K562 (cell line): ENCODE data around the gene MGA. TPM values are rescaled to one million over a fixed set of nuclear protein-coding genes. Genes with fewer than 3 reads are reported as not detected.

Experiments
- ATAC-seq: fragments of 200-7000 bp; cut with Tn5 transposase; 3 replicates; pipeline ENCODE4 v1.9.1; 2020; ENCODE audit warnings: moderate library complexity
- BruUV-seq: library from RNA; stranded (reverse); fragments of 400-500 nt; replicated peaks from 2 replicates; lab custom pipeline; 2021; lab: Mats Ljungman, UMichigan
- CTCF ChIA-PET: fragments of 300-600 bp; formaldehyde crosslinking; extraction: SDS; loops from one replicate; lab custom pipeline; 2021; ENCODE audit warnings: low intra/inter-chr PET ratio; lab: Yijun Ruan, JAX
- POLR2A ChIA-PET: fragments of 300-600, 350-650 bp; sonication (Branson Sonifier 250); formaldehyde crosslinking; extraction: SDS; loops from one replicate; lab custom pipeline; 2021; ENCODE audit warnings: antibody characterized with exemption, inconsistent platforms; lab: Yijun Ruan, JAX
- DNase-seq, 4 experiments: peaks; one replicate each; pipeline versions ENCODE4 v3.0.0 to v3.0.0-alpha.2; 2011 to 2018; ENCODE audit warnings: low spot score in 3 of 4, mixed read lengths in 3 of 4; ENCODE audit errors: extremely low read depth in 1 of 4
- FAIRE-seq: peaks from 2 replicates; lab custom pipeline; 2011; peaks lifted over from hg19 to GRCh38; lab: Jason Lieb, UNC
- H2AFZ ChIP-seq: 2 replicates; pipeline ENCODE4 v1.6.0; 2011; ENCODE audit warnings: low read depth, low read length, control low read depth, inconsistent platforms
- H3K27ac ChIP-seq: fragments of 200-600 bp; 3 replicates; pipeline ENCODE4 v1.8.0; 2011; ENCODE audit warnings: low read depth, mild to moderate bottlenecking, control low read depth, inconsistent platforms, low read length, moderate library complexity, mixed read lengths; ENCODE audit errors: extremely low read depth
- H3K27me3 ChIP-seq, 2 experiments: fragments of 300-600 bp in 1 of 2; 2 replicates in 1 of 2; 3 replicates in 1 of 2; pipeline versions ENCODE4 v1.6.0 to v1.8.0; 2011; ENCODE audit warnings: inconsistent platforms in 2 of 2, low read length in 2 of 2, mild to moderate bottlenecking in 1 of 2, mixed read lengths in 1 of 2, moderate library complexity in 1 of 2; ENCODE audit not compliant: control insufficient read depth in 2 of 2, insufficient read depth in 2 of 2
- H3K36me3 ChIP-seq: fragments of 300-600 bp; 3 replicates; pipeline ENCODE4 v1.8.0; 2011; ENCODE audit warnings: mild to moderate bottlenecking, low read length, inconsistent platforms; ENCODE audit not compliant: control insufficient read depth, insufficient read depth
- H3K4me1 ChIP-seq, 2 experiments: fragments of 200-600 bp in 1 of 2; replicated peaks in 1 of 2; 2 replicates in 1 of 2; 3 replicates in 1 of 2; pipeline versions ENCODE4 v1.5.1 to v1.8.0; 2011; ENCODE audit warnings: inconsistent platforms in 2 of 2, low read length in 2 of 2, mild to moderate bottlenecking in 1 of 2, mixed read lengths in 1 of 2, moderate library complexity in 1 of 2; ENCODE audit not compliant: control insufficient read depth in 2 of 2, insufficient read depth in 2 of 2
- H3K4me2 ChIP-seq: 2 replicates; pipeline ENCODE4 v1.6.1; 2011; ENCODE audit warnings: low read length, control low read depth, inconsistent platforms, mixed read lengths; ENCODE audit not compliant: insufficient read depth
- H3K4me3 ChIP-seq: fragments of 200-600 bp; sonication (generic), shearing (Covaris generic); 2 replicates; pipeline ENCODE4 v1.5.1; 2016; ENCODE audit warnings: control low read depth, inconsistent platforms
- H3K79me2 ChIP-seq: fragments of 200-600 bp; 3 replicates; pipeline ENCODE4 v1.8.0; 2011; ENCODE audit warnings: low read length, inconsistent platforms; ENCODE audit not compliant: control insufficient read depth, insufficient read depth
- H3K9ac ChIP-seq, 2 experiments: 2 replicates each; pipeline versions ENCODE4 v1.6.0 to v1.6.1; 2011; ENCODE audit warnings: low read depth in 2 of 2, low read length in 2 of 2, control low read depth in 1 of 2, inconsistent platforms in 1 of 2, mild to moderate bottlenecking in 1 of 2, mixed read lengths in 1 of 2; ENCODE audit not compliant: insufficient read depth in 1 of 2
- H3K9me1 ChIP-seq: one replicate; pipeline ENCODE4 v1.6.0; 2011; ENCODE audit warnings: inconsistent platforms, mild to moderate bottlenecking, low read length, moderate library complexity; ENCODE audit not compliant: control insufficient read depth, insufficient read depth
- H3K9me3 ChIP-seq: replicated peaks from 2 replicates; pipeline ENCODE4 v1.5.1; 2011; ENCODE audit warnings: low read depth, low read length, inconsistent platforms; ENCODE audit not compliant: control insufficient read depth, insufficient read depth
- H4K20me1 ChIP-seq: replicated peaks from 2 replicates; pipeline ENCODE4 v1.6.1; 2011; ENCODE audit warnings: low read length, inconsistent platforms, mixed read lengths; ENCODE audit not compliant: control insufficient read depth, insufficient read depth
- ARHGAP35 ChIP-seq: fragments of 450-650 bp; IDR thresholded peaks from 2 replicates; pipeline ENCODE4 v1.6.1; 2018; ENCODE audit not compliant: partially characterized antibody
- ARID1B ChIP-seq: fragments of 450-650 bp; IDR thresholded peaks from 2 replicates; pipeline ENCODE4 v1.6.1; 2016; ENCODE audit warnings: antibody characterized with exemption, mild to moderate bottlenecking, inconsistent platforms
- BHLHE40 ChIP-seq: IDR thresholded peaks from 2 replicates; pipeline ENCODE4 v1.6.1; 2011; ENCODE audit warnings: low read length, improper control_type of control experiment
- CBFA2T2 ChIP-seq: fragments of 450-650 bp; conservative IDR thresholded peaks from 2 replicates; pipeline ENCODE4 v1.6.1; 2017; ENCODE audit warnings: mild to moderate bottlenecking
- CBFA2T3 ChIP-seq: fragments of 450-650 bp; IDR thresholded peaks from 2 replicates; pipeline ENCODE4 v1.6.1; 2017
- DPF2 ChIP-seq: fragments of 450-650 bp; IDR thresholded peaks from 2 replicates; pipeline ENCODE4 v1.6.1; 2016
- FOSL1 ChIP-seq: fragments of 200-800 bp; sonication (Bioruptor generic); conservative IDR thresholded peaks from 2 replicates; pipeline ENCODE4 v1.6.1; 2016; ENCODE audit warnings: missing genetic modification characterization, missing compliant biosample characterization
- HDAC1 ChIP-seq, 2 experiments: fragments of 450-650 bp; IDR thresholded peaks; 2 replicates each; pipeline ENCODE4 v1.6.1; 2016 to 2017; ENCODE audit warnings: inconsistent platforms in 1 of 2, mild to moderate bottlenecking in 1 of 2, moderate library complexity in 1 of 2
- HNRNPL ChIP-seq: fragments of 200-400 bp; formaldehyde crosslinking; IDR thresholded peaks from 2 replicates; pipeline ENCODE4 v1.6.1; 2017; ENCODE audit warnings: low read depth, mild to moderate bottlenecking, low read length
- HNRNPUL1 ChIP-seq: fragments of 200-400 bp; formaldehyde crosslinking; IDR thresholded peaks from 2 replicates; pipeline ENCODE4 v1.6.1; 2017; ENCODE audit warnings: low read length
- MTA1 ChIP-seq: fragments of 450-650 bp; IDR thresholded peaks from 2 replicates; pipeline ENCODE4 v1.6.1; 2017; ENCODE audit warnings: borderline replicate concordance
- PHF21A ChIP-seq: fragments of 450-650 bp; IDR thresholded peaks from 2 replicates; pipeline ENCODE4 v1.6.1; 2017; ENCODE audit warnings: low read depth, borderline replicate concordance
- POLR2AphosphoS5 ChIP-seq: IDR thresholded peaks from 2 replicates; pipeline ENCODE4 v1.6.1; 2011; ENCODE audit warnings: mild to moderate bottlenecking, low read depth, low read length, moderate library complexity; ENCODE audit not compliant: control insufficient read depth, insufficient read depth
- POU5F1 ChIP-seq: fragments of 150-350 bp; IDR thresholded peaks from 2 replicates; pipeline ENCODE4 v1.6.1; 2014; ENCODE audit warnings: borderline replicate concordance, low read length, low read depth, mild to moderate bottlenecking; ENCODE audit not compliant: partially characterized antibody
- PTTG1 ChIP-seq: fragments of 450-650 bp; IDR thresholded peaks from 2 replicates; pipeline ENCODE4 v1.6.1; 2016; ENCODE audit warnings: low read depth, mild to moderate bottlenecking, missing genetic modification characterization, missing compliant biosample characterization
- SETDB1 ChIP-seq: IDR thresholded peaks from one replicate; pipeline ENCODE4 v1.6.1; 2012; ENCODE audit warnings: low read length, control low read depth, inconsistent platforms
- SLC30A9 ChIP-seq: fragments of 250-450 bp; sonication (Bioruptor Pico); IDR thresholded peaks from 2 replicates; pipeline ENCODE4 v1.8.0; 2022; ENCODE audit warnings: mild to moderate bottlenecking, moderate library complexity
- SMARCA4 ChIP-seq: fragments of 450-650 bp; IDR thresholded peaks from 2 replicates; pipeline ENCODE4 v1.6.1; 2016
- SMARCA5 ChIP-seq: fragments of 450-650 bp; IDR thresholded peaks from 2 replicates; pipeline ENCODE4 v1.6.1; 2016
- TRIM28 ChIP-seq: fragments of 450-650 bp; IDR thresholded peaks from 2 replicates; pipeline ENCODE4 v1.6.1; 2017
- ZFX ChIP-seq: sonication (generic); formaldehyde crosslinking; IDR thresholded peaks from 2 replicates; pipeline ENCODE4 v1.8.0; 2022; ENCODE audit warnings: mild to moderate bottlenecking, missing genetic modification reagents, moderate library complexity
- ZNF384 ChIP-seq: IDR thresholded peaks from 2 replicates; pipeline ENCODE4 v1.6.1; 2012; ENCODE audit warnings: low read depth, low read length, improper control_type of control experiment
- WGBS: fragments of 100-300 bp; shearing (Covaris generic); methylation state at CpG from one replicate; pipeline ENCODE4 v1.1.6; 2016; ENCODE audit warnings: low coverage, mixed read lengths; ENCODE audit not compliant: insufficient coverage; ENCODE audit errors: missing lambda C conversion rate; 5-methylcytosine and 5-hydroxymethylcytosine counted together
- in situ Hi-C: fragments of 300-500 bp; cut with MboI; formaldehyde crosslinking; loops from 4 replicates; pipeline ENCODE4 v1.15.0; 2018; ENCODE audit warnings: inconsistent platforms, mixed read lengths
- intact Hi-C: fragments of 100-400 bp; cut with micrococcal nuclease; formaldehyde crosslinking; loops from 2 replicates; pipeline ENCODE4 v1.14.2; 2022
- polyA plus RNA-seq, 8 experiments: library from polyadenylated mRNA; depleted of rRNA in 4 of 8; stranded (reverse) in 5 of 8; unstranded in 3 of 8; fragments of >200 nt; fragmentation: Nextera tagmentation in 2 of 8; fragmentation: Illumina TruSeq in 1 of 8; extraction: Ambion mirVana in 2 of 8; extraction: Trizol in 1 of 8; gene quantifications; 2 replicates each; pipeline versions ENCODE4 v1.2.1 to v1.2.3, GENCODE V29; 2011 to 2014; ENCODE audit warnings: inconsistent platforms in 1 of 8, missing spikeins in 1 of 8
- total RNA-seq, 7 experiments: library from RNA; depleted of rRNA in 6 of 7; stranded (reverse); fragments of >200 nt in 6 of 7; fragmentation: Illumina TruSeq in 2 of 7; extraction: Trizol in 2 of 7; gene quantifications; 2 replicates each; pipeline versions ENCODE4 v1.2.1 to v1.2.3, GENCODE V29; 2011 to 2021; ENCODE audit warnings: low replicate concordance in 1 of 7
- TF ChIP-seq, protein P1 (sequence below): fragments of 450-650 bp; IDR thresholded peaks from 2 replicates; pipeline ENCODE4 v1.6.1; 2017; ENCODE audit warnings: antibody characterized with exemption

Gene MGA
- total and polyA plus RNA-seq, 9 of the 15 experiments (the other 6 are each of a cell fraction or from before 2014, with no cell fraction given): 4.7 to 56.1 (median 21.1) TPM

DNA sequence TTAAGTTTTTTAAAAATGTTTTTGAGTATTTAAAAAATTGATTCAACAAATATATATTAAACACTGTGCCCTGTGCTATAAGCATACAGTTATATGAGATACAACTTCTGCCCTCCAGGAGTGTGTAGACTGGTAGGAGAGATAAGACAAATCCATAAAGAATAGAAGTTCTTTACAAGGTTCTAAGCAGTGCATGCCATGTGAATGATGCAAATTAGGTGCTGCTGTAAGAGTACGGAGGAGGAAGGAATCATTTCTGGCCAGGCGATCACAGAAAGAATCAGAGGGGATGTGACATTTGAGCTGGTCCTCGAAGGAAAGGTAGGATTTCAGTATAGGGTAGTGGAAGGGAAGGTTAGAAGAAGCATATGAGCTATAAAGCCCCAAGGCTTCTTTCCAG, 128.1 kb downstream of the MGA start (continued):
- TF ChIP-seq ARHGAP35: no peak
- TF ChIP-seq, all 486 proteins: peak for 0

DNA sequence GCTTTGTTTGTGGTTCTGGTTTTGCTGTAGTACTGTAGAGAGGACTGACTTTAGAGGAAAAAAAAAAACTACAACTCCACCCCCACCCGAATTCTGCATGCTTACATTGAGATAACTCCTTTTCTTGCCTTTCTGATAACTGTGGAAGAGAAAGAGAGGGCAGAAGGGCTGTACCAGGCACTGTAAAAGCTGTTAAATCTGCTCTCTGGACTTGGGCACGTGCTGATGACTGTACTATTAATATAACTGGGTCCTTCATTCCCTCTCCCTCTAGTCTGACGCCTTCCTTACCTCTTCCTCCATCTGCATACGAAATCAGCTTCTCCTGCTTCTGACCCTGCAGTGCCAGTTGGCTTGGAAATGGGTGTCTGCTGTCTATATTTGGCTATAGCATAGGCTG, 129.0 kb downstream of the MGA start:
- intact Hi-C loops: no loop called here
- WGBS: 1% methylated on average over 4 of the region's 4 CpGs
- H3K4me2 ChIP-seq: peak overlapping the region; percentile 17; the same call in 1 of the 2 replicates
- TF ChIP-seq TRIM28 (no peak), HNRNPUL1 (no peak), DPF2 (peak; percentile 27; the same call in 1 of the 2 replicates), MTA1 (0 out of 2 replicates have a peak, but pooled peaks have one; percentile 40), POLR2AphosphoS5 (no peak), PTTG1 (no peak), ZFX (CRISPR knock-in tag) (no peak), SMARCA4 (peak; percentile 46), CBFA2T2 (0 out of 2 replicates have a peak, but pooled peaks have one; percentile 3), SMARCA5 (no peak), SETDB1 (no peak), SLC30A9 (CRISPR knock-in tag) (no peak), HDAC1 (IDR thresholded peaks at IDR 0.05) (peak in 1 of 2 experiments; percentile 20; a peak in 1 of 4 replicates), PHF21A (no peak), HNRNPL (no peak), POU5F1 (no peak), CBFA2T3 (peak; percentile 53), ARID1B (peak; percentile 19; the same call in 1 of the 2 replicates), BHLHE40 (peak; percentile 72), FOSL1 (tag) (0 out of 2 replicates have a peak, but pooled peaks have one; percentile 17), ZNF384 (peak; percentile 32; the same call in 1 of the 2 replicates)
- TF ChIP-seq, protein P1, sequence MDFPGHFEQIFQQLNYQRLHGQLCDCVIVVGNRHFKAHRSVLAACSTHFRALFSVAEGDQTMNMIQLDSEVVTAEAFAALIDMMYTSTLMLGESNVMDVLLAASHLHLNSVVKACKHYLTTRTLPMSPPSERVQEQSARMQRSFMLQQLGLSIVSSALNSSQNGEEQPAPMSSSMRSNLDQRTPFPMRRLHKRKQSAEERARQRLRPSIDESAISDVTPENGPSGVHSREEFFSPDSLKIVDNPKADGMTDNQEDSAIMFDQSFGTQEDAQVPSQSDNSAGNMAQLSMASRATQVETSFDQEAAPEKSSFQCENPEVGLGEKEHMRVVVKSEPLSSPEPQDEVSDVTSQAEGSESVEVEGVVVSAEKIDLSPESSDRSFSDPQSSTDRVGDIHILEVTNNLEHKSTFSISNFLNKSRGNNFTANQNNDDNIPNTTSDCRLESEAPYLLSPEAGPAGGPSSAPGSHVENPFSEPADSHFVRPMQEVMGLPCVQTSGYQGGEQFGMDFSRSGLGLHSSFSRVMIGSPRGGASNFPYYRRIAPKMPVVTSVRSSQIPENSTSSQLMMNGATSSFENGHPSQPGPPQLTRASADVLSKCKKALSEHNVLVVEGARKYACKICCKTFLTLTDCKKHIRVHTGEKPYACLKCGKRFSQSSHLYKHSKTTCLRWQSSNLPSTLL: no peak

More for the DNA sequence above, 129.0 kb downstream of the MGA start:
- peak overlapping the region in 1 of 2 experiments; percentile 45; a peak in 1 of 4 replicates for H3K9ac ChIP-seq
- FAIRE-seq: peak; percentile 19
- H3K4me3 ChIP-seq: no peak overlapping the region
- H3K9me3 ChIP-seq: no peaks in the 10 kb centered on the region
- in situ Hi-C loops: no loop called here
- no peak overlapping the region for H3K27ac ChIP-seq
- H3K27me3 ChIP-seq: no peaks in the 10 kb centered on the region
- ChIA-PET POLR2A (interaction anchor here (0.5 to 1.3 kb wide), 6 partner anchors 11 to 293 kb away, joined by 3 to 7 read pairs (median 4); partner anchors contain the start of gene MAPKBP1), CTCF (no interaction called here)
- peak in 2 of 4 experiments; percentile 46 to 51 for DNase-seq
- ATAC-seq: peak; percentile 24
- no TSS peak for BruUV-seq
- peaks cover 16% of the 10 kb centered on the region for H4K20me1 ChIP-seq
- H3K36me3 ChIP-seq: no peaks in the 10 kb centered on the region
- H3K9me1 ChIP-seq: peaks cover 5% of the 10 kb centered on the region
- peaks cover 30 to 53% of the 10 kb centered on the region in 2 experiments for H3K4me1 ChIP-seq
- 0 out of 3 replicates have a peak, but pooled peaks cover 5% of the 10 kb centered on the region for H3K79me2 ChIP-seq
- no peak overlapping the region for H2AFZ ChIP-seq
